Measurements from ENCODE around the gene FAM216B. TPM values are rescaled to one million over a fixed set of nuclear protein-coding genes. Genes with fewer than 3 reads are reported as not detected.

FAM216B gene
- total RNA-seq, result not detected

DNA sequence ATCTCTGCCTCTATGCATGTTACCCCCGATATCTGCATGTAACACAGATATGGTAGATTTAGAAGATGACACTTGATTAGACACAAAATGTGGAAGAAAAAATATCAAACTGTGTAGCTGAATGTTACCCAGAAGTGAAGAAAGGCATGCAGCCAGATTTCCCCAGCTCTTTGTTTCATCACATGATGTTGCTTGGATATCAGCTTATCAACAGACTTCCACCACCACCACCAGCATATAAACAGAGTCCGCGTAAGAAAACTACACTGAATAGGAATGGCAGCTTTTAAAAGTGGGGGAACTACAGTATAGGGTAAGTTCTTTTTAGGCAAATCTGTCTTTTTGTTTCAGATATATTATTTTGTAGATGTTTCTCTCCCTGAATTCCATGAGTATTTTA, at the start of gene FAM216B:
Gene FAM216B, plus strand, starts transcription at position 233 of the 400 bp plus-strand sequence. CDS start 2,484 bp downstream, outside the sequence.

Other genes with a start within 250 kb of the FAM216B start
- gene TNFSF11, start 207.4 kb upstream of the FAM216B start, total RNA-seq, result 1 to 10 TPM in 1 of 2 donors, under 1 TPM in 1; 0.33 to 2.1 TPM
- 10 to 100 TPM; 48.3 to 48.5 TPM for gene EPSTI1, start 210.7 kb downstream of the FAM216B start, total RNA-seq
- gene DNAJC15, start 242.0 kb downstream of the FAM216B start, total RNA-seq, result 10 to 100 TPM; 17.2 to 18.0 TPM

Data from melanocyte of skin (primary cell).